Measurements from ENCODE around the gene SH3BP5L. TPM values are rescaled to one million over a fixed set of nuclear protein-coding genes. Genes with fewer than 3 reads are reported as not detected.

SH3BP5L gene
- total and polyA plus RNA-seq, 2 of the 13 experiments (the other 11 are each of a cell fraction or from before 2014, with no cell fraction given) = 10.3 to 14.9 TPM

GRCh38 chr1:248837781-248838356 lies 12.2 kb upstream of the SH3BP5L start, which contains the start of gene ZNF672 (continued):
- TF ChIP-seq ERF (CRISPR knock-in tag; IDR thresholded peaks at IDR 0.05) (peak; percentile 41; the same call in 1 of the 2 replicates), ZMYM2 (CRISPR knock-in tag; IDR thresholded peaks at IDR 0.05) (0 out of 2 replicates have a peak, but pooled peaks have one; percentile 51), ZGPAT (CRISPR knock-in tag; IDR thresholded peaks at IDR 0.05) (no peak; the same call in 1 of the 2 replicates), DDIT3 (CRISPR knock-in tag; IDR thresholded peaks at IDR 0.05) (no peak), ZNF749 (CRISPR knock-in tag; IDR thresholded peaks at IDR 0.05; ENCODE audit: borderline replicate concordance) (no peak), HHEX (CRISPR knock-in tag; IDR thresholded peaks at IDR 0.05) (no peak), MAX (IDR thresholded peaks at IDR 0.05) (no peak), NFRKB (IDR thresholded peaks at IDR 0.05) (no peak), MAFG (CRISPR knock-in tag; IDR thresholded peaks at IDR 0.05) (no peak), ATF5 (CRISPR knock-in tag; IDR thresholded peaks at IDR 0.05; ENCODE audit: low read depth) (no peak), RXRB (CRISPR knock-in tag; IDR thresholded peaks at IDR 0.05; ENCODE audit: borderline replicate concordance) (no peak), TFAP4 (IDR thresholded peaks at IDR 0.05; ENCODE audit: borderline replicate concordance, low read depth) (peak; percentile 93), IRX3 (CRISPR knock-in tag; IDR thresholded peaks at IDR 0.05; ENCODE audit: borderline replicate concordance, low read depth) (no peak), HNF1B (CRISPR knock-in tag; IDR thresholded peaks at IDR 0.05) (0 out of 2 replicates have a peak, but pooled peaks have one; percentile 2), RFXANK (CRISPR knock-in tag; IDR thresholded peaks at IDR 0.05) (peak; percentile 99), ZNF253 (CRISPR knock-in tag; IDR thresholded peaks at IDR 0.05; ENCODE audit: borderline replicate concordance) (no peak), ZNF782 (CRISPR knock-in tag; IDR thresholded peaks at IDR 0.05; ENCODE audit: borderline replicate concordance) (no peak), HNRNPUL1 (IDR thresholded peaks at IDR 0.05; ENCODE audit: low read depth, low read length) (no peak), ZNF615 (CRISPR knock-in tag; IDR thresholded peaks at IDR 0.05; ENCODE audit: borderline replicate concordance) (peak; percentile 70; the same call in 1 of the 2 replicates), NR2F2 (IDR thresholded peaks at IDR 0.05; ENCODE audit: borderline replicate concordance, low read depth) (no peak), ZNF768 (CRISPR knock-in tag; IDR thresholded peaks at IDR 0.05) (no peak), MEIS2 (CRISPR knock-in tag; IDR thresholded peaks at IDR 0.05) (no peak), EEA1 (CRISPR knock-in tag; IDR thresholded peaks at IDR 0.05; ENCODE audit: borderline replicate concordance) (no peak), SCMH1 (CRISPR knock-in tag; IDR thresholded peaks at IDR 0.05; ENCODE audit: borderline replicate concordance) (no peak), ZNF382 (CRISPR knock-in tag; IDR thresholded peaks at IDR 0.05; ENCODE audit: borderline replicate concordance) (no peak), ZZZ3 (CRISPR knock-in tag; IDR thresholded peaks at IDR 0.05; ENCODE audit: borderline replicate concordance) (no peak), ZKSCAN5 (CRISPR knock-in tag; IDR thresholded peaks at IDR 0.05) (0 out of 2 replicates have a peak, but pooled peaks have one; percentile 40)
